Germinal center (tissue), 1 donor: ENCODE data around the gene S1PR3.
"Not testable (repeated sequence)": the region's sequence is repeated elsewhere in the genome, so short reads cannot be mapped to it uniquely, and the experiment has no call there.

Source experiments
- DNase-seq: peaks from one replicate; pipeline ENCODE4 v3.0.0; 2012; ENCODE audit warnings: mixed read lengths, low spot score

Gene S1PR3

GRCh38 chr9:88991066-88992034, at the start of gene S1PR3:
TSS of gene S1PR3 (plus strand) at chr9:88991468. CDS start at chr9:89001201, 9,733 bp downstream.
- DNase-seq: peak; percentile 13

- DNase-seq: not testable (repeated sequence)
Measured at GRCh38 chr9:88941586-88941985, 49.7 kb upstream of the S1PR3 start.

GRCh38 chr9:88942411-88942810, 48.9 kb upstream of the S1PR3 start:
- no peak for DNase-seq

- DNase-seq: no peak
Measured at GRCh38 chr9:88945636-88946333, 45.5 kb upstream of the S1PR3 start.

GRCh38 chr9:88947581-88948573, 43.4 kb upstream of the S1PR3 start:
- DNase-seq: no peak

- no peak for DNase-seq
Measured at GRCh38 chr9:88949425-88949824, 41.8 kb upstream of the S1PR3 start.

- DNase-seq: no peak
Measured at GRCh38 chr9:88949961-88950340, 41.3 kb upstream of the S1PR3 start.

GRCh38 chr9:88950341-88951154, 40.7 kb upstream of the S1PR3 start:
- DNase-seq: no peak

- DNase-seq: no peak
Measured at GRCh38 chr9:88951155-88951542, 40.1 kb upstream of the S1PR3 start.

GRCh38 chr9:88952086-88952615, 39.1 kb upstream of the S1PR3 start:
- DNase-seq: no peak

- DNase-seq: no peak
Measured at GRCh38 chr9:88952976-88953375, 38.3 kb upstream of the S1PR3 start.

GRCh38 chr9:88953381-88954029, 37.8 kb upstream of the S1PR3 start:
- no peak for DNase-seq

- DNase-seq: no peak
Measured at GRCh38 chr9:88954066-88954465, 37.2 kb upstream of the S1PR3 start.

- DNase-seq: no peak
Measured at GRCh38 chr9:88957526-88957925, 33.7 kb upstream of the S1PR3 start.

GRCh38 chr9:88959727-88960469, 31.4 kb upstream of the S1PR3 start:
- DNase-seq: no peak

- no peak for DNase-seq
Measured at GRCh38 chr9:88960632-88961031, 30.6 kb upstream of the S1PR3 start.

GRCh38 chr9:88965473-88965872, 25.8 kb upstream of the S1PR3 start:
- no peak for DNase-seq

- no peak for DNase-seq
Measured at GRCh38 chr9:88966894-88967676, 24.2 kb upstream of the S1PR3 start.

GRCh38 chr9:88968799-88969198, 22.5 kb upstream of the S1PR3 start:
- DNase-seq: no peak
